ENCODE data around the gene L3MBTL2. TPM values are rescaled to one million over a fixed set of nuclear protein-coding genes. Genes with fewer than 3 reads are reported as not detected.
"Not testable (repeated sequence)": the region's sequence is repeated elsewhere in the genome, so short reads cannot be mapped to it uniquely, and the experiment has no call there.

L3MBTL2 gene
- total RNA-seq (2014; rRNA removed; shearing (Covaris generic)) = 29.4 and 29.9 TPM in 2 replicates
- polyA plus RNA-seq (2015; cell fraction: cytosol; rRNA removed) = 37.7 and 46.0 TPM in 2 replicates
- 31.5 and 40.2 TPM in 2 replicates for polyA plus RNA-seq (2015; cell fraction: nucleus; rRNA removed)

GRCh38 chr22:41204992-41205900 lies at the start of gene L3MBTL2:
Gene L3MBTL2 (plus strand): TSS chr22:41205312. CDS start chr22:41205363, 51 bp downstream.
- DNase-seq (ENCODE audit: low read depth, low spot score) = peak; percentile 99
- in situ Hi-C loops (cut with HindIII; ENCODE audit: low pct_unique_long_range_greater_than_20kb, low sequenced_read_pairs) = no loop called here

GRCh38 chr22:41157083-41157482 lies 48.0 kb upstream of the L3MBTL2 start:
- no peak for DNase-seq (ENCODE audit: low read depth, low spot score)
- in situ Hi-C loops (cut with HindIII; ENCODE audit: low pct_unique_long_range_greater_than_20kb, low sequenced_read_pairs) = no loop called here

GRCh38 chr22:41169157-41169556 lies 36.0 kb upstream of the L3MBTL2 start:
- DNase-seq (ENCODE audit: low read depth, low spot score) = no peak
- in situ Hi-C loops (cut with HindIII; ENCODE audit: low pct_unique_long_range_greater_than_20kb, low sequenced_read_pairs) = no loop called here

GRCh38 chr22:41171996-41172395 lies 33.1 kb upstream of the L3MBTL2 start:
- in situ Hi-C loops (cut with HindIII; ENCODE audit: low pct_unique_long_range_greater_than_20kb, low sequenced_read_pairs) = no loop called here
- DNase-seq (ENCODE audit: low read depth, low spot score) = no peak

DNA sequence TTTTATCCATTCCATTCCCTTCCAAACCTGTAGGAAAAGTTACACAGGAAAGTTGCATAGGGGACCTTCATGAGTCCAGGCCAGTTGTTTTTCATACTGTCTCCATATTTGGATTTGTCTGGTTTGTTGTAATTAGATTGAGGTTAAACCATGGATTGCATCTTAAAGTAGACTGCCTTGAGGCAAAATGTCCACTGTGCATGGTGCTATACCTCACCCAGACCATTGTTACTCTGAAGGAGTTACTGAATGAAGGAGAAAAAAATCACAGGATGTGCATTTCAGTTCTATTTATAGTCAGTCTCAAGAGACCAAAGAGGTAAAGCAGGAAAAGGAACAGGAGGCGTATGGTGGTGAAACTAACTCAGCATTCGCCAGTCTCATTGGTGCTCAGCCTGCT lies 29.6 kb upstream of the L3MBTL2 start:
- in situ Hi-C loops (cut with HindIII; ENCODE audit: low pct_unique_long_range_greater_than_20kb, low sequenced_read_pairs) = no loop called here
- DNase-seq (ENCODE audit: low read depth, low spot score) = peak; percentile 38

GRCh38 chr22:41177040-41177621 lies 28.0 kb upstream of the L3MBTL2 start:
- DNase-seq (ENCODE audit: low read depth, low spot score) = no peak
- in situ Hi-C loops (cut with HindIII; ENCODE audit: low pct_unique_long_range_greater_than_20kb, low sequenced_read_pairs) = no loop called here

- DNase-seq (ENCODE audit: low read depth, low spot score) = no peak
- in situ Hi-C loops (cut with HindIII; ENCODE audit: low pct_unique_long_range_greater_than_20kb, low sequenced_read_pairs) = no loop called here
These were observed 27.3 kb upstream of the L3MBTL2 start for GRCh38 chr22:41177622-41178424.

- no peak for DNase-seq (ENCODE audit: low read depth, low spot score)
- in situ Hi-C loops (cut with HindIII; ENCODE audit: low pct_unique_long_range_greater_than_20kb, low sequenced_read_pairs) = no loop called here
These were observed 26.6 kb upstream of the L3MBTL2 start for GRCh38 chr22:41178425-41178975.

GRCh38 chr22:41180362-41180761 lies 24.8 kb upstream of the L3MBTL2 start:
- in situ Hi-C loops (cut with HindIII; ENCODE audit: low pct_unique_long_range_greater_than_20kb, low sequenced_read_pairs); DNase-seq (ENCODE audit: low read depth, low spot score): not testable (repeated sequence)

DNA sequence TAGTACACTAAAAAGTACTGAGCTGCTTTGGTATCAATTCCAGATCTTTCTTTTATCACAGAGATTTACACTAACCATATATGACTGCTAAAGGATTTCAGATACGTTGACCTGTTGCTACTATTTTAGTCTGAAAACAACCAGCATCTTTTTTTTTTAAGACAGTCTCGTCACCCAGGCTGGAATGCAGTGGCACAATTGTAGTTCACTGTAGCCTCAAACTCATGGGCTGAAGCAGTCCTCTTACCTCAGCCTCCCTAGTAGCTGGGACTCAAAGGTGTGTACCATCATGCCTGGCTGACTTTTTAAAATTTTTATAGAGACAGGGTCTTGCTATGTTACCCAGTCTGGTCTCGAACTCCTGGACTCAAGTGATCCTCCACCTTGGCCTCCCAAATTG lies 24.2 kb upstream of the L3MBTL2 start:
- DNase-seq (ENCODE audit: low read depth, low spot score) = no peak
- in situ Hi-C loops (cut with HindIII; ENCODE audit: low pct_unique_long_range_greater_than_20kb, low sequenced_read_pairs) = no loop called here

GRCh38 chr22:41181349-41182241 lies 23.5 kb upstream of the L3MBTL2 start:
- in situ Hi-C loops (cut with HindIII; ENCODE audit: low pct_unique_long_range_greater_than_20kb, low sequenced_read_pairs) = no loop called here
- DNase-seq (ENCODE audit: low read depth, low spot score) = no peak

GRCh38 chr22:41184679-41185078 lies 20.4 kb upstream of the L3MBTL2 start:
- no peak for DNase-seq (ENCODE audit: low read depth, low spot score)
- in situ Hi-C loops (cut with HindIII; ENCODE audit: low pct_unique_long_range_greater_than_20kb, low sequenced_read_pairs) = no loop called here

GRCh38 chr22:41191467-41191866 lies 13.6 kb upstream of the L3MBTL2 start:
- in situ Hi-C loops (cut with HindIII; ENCODE audit: low pct_unique_long_range_greater_than_20kb, low sequenced_read_pairs) = no loop called here

DNA sequence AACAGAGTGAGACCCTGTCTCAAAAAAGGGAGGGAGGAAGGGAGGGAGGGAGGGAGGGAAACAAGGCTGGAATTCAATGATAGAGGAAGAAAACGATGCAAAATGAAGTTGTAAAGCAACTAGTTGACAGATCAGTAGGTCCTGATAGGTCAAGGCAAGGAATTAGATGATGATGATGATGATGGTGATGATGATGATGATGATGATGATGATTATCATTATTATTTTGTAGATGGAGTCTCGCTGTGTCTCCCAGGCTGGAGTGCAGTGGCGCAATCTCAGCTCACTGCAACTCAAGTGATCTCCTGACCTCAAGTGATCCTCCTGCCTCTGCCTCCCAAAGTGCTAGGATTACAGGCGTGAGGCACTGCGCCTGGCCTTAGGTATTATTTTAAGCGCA lies 11.3 kb upstream of the L3MBTL2 start:
- in situ Hi-C loops (cut with HindIII; ENCODE audit: low pct_unique_long_range_greater_than_20kb, low sequenced_read_pairs) = no loop called here

More at GRCh38 chr22:41191467-41191866, 13.6 kb upstream of the L3MBTL2 start:
- DNase-seq (ENCODE audit: low read depth, low spot score) = no peak

GRCh38 chr22:41197038-41197972 lies 7.8 kb upstream of the L3MBTL2 start:
- DNase-seq (ENCODE audit: low read depth, low spot score) = peak; percentile 79
- in situ Hi-C loops (cut with HindIII; ENCODE audit: low pct_unique_long_range_greater_than_20kb, low sequenced_read_pairs) = no loop called here

More for the DNA sequence above, 11.3 kb upstream of the L3MBTL2 start:
- no peak for DNase-seq (ENCODE audit: low read depth, low spot score)

Data from SK-MEL-5 (cell line).